GM18508 (cell line): Measurements from ENCODE around the gene PDS5B.

ENCODE experiments used
- ATAC-seq: cut with Tn5 transposase; IDR thresholded peaks from one replicate; pipeline ENCODE4 v1.9.1; 2021; ENCODE audit warnings: moderate number of reproducible peaks; ENCODE audit not compliant: insufficient read depth, unreplicated experiment

PDS5B gene

DNA sequence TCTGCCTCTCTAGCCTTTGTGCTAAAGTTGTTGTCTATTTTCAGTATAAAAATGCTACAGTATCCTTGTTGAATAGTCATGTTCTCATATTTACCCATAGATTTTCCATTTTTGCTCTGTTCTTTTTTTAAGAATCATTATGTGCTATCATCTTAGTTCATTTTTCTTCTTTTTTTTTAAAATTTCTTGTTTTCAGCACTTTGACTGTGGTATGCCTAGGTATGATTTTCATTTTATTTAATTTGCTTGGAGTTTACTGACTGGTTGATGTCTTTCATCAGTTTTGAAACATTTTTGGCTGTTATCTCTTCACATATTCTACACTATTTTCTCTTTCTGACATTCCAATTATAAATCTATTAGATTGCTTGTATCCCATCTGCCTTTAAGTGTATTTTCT lies 192.9 kb downstream of the PDS5B start:
- ATAC-seq = no peak

DNA sequence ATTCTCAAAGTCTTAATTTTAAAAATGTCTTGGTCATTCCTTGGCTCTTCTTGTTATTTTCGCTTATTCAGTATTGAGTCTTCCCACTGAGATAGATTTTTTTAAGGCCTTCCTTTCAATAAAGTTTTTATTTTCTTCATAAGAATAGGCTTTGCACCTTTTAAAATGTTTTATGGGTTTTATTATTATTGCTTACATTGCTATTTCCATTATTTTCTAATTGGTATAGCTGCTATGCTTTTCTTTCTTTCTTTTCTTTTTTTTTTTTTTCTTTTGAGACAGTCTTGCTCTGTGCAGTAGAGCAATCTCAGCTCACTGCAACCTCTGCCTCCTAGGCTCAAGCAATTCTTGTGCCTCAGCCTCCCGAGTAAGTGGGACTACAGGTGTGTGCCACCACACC lies 195.7 kb downstream of the PDS5B start:
- ATAC-seq = no peak

DNA sequence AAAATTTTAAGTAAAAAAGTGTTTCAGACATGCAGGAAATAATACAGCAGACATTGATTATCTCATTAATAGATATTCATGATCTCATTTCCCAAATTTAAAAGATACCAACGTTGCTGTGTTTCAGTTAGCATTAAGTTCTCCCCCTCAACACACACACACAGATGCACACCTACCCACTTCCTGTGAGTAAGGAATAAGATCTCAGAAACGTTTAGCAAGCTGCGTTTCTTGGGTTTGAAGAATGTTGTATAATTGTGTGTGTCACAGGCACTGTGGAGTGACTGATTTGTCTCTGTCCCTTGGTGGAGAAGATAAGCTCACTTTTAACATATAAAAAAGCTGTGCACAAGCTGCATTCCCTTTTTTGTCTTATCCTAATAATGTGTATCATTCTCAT lies 196.8 kb downstream of the PDS5B start:
- ATAC-seq = no peak

DNA sequence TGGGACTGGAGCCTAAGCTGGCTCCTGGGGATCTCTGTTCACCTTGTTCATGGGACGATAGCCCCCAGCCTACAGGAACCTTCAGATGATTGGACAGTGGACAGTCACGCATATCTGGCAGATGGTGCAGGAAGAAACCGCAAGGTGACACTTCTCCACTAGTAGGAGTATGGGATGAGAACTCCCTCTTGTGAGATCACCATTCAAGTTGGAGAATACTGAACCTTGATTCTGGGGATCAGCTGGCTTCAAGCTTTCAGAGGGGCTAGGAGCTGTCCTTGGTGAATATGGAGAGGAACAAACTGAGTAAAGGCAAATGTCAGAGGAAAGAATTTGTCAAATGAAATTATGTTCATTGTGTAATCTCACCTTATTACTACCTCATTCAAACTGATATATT lies 204.5 kb downstream of the PDS5B start:
- ATAC-seq = no peak

DNA sequence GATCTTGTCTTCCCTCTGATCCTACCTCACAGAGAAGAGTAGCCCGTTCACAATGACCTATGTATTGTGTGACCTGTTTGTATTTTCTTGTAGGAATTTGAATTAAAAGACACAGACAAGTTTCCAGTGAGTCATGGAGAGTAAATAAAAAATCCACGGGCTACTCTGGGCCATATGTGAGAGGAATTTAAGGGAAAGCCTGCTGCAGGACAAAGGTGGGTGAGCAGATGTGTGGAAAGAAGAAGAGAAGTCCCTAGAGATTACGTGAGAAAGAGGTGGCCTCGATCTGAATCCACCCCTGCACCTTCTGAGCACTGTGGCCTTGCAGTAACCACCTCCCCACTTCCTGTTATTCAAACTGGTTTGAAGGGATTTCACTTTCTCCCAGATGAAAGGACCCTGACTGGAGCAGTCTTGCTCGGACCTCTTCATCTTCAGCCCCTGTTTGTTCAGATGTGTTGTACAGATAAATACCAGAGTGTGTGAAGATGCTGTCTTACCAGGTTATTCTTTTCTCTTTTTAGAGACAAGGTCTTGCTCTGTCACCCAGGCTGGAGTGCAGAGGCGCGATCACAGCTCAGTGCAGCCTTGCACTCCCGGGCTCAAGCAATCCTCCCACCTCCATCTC lies 205.4 kb downstream of the PDS5B start:
- ATAC-seq = peak; percentile 76

DNA sequence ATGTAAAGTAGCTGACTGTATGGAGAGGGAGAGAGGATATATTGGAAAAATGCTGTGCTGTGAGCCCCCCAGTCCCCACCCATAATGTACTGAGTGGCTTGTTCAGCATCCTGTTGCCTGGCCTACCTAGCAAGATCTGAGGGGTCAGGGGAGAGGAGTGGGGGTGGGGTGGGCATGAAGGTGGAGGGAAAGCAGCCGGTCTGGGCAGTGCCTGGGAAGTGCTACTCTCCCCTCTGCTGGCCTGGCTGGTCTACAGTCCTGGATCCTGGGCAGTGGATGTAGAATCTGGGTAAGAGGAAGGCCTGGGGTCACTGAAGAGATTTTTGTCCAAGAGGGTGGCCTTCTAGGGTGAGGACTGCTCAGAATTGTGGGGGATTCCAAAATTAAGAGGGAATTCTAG lies 210.5 kb downstream of the PDS5B start:
- no peak for ATAC-seq

DNA sequence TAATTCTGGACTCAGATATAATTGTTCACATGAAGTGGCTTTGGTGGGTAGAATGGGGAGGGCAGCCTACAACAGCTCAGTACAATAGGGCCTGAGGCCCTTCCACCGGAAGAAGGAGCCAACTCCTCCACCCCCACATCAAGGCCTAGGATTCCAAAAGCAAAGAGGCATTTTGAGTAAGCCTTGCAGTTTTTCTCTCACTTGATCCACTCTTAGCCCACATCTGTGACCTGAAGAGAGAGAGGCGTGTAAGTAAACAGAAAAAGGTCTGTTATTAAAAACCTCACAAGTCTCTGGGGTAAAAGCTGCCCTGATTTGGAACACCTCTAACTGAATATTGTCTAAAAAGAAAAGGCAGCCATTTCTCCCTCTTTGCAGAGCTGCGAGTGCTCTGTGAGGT lies 215.9 kb downstream of the PDS5B start:
- ATAC-seq = no peak

DNA sequence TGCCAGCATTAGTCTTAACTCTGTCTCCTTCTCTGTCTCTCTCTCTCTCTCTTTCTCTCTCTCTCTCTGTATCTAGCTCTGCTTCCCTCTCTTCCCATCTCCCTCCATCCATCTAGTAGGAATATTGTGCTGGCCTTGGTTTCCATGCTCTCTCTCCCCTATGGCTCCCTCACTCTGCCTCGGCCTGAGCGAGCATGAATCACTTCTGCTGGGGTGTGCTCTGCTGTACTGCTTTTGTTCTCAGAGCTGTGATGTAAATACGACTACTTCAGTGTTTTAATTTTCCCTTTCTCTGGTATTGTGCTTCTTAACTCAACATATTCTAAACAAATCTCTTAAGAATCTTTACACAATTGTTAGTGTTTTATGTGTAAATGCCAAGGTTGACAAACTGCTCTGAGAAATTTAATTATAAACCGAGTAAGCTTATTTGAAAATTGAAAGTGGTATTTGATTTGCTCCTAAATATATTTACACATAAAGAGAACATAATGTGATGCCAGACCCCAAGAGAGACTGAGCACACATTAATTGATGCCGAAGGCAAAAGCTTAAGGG lies 218.5 kb downstream of the PDS5B start:
- no peak for ATAC-seq

DNA sequence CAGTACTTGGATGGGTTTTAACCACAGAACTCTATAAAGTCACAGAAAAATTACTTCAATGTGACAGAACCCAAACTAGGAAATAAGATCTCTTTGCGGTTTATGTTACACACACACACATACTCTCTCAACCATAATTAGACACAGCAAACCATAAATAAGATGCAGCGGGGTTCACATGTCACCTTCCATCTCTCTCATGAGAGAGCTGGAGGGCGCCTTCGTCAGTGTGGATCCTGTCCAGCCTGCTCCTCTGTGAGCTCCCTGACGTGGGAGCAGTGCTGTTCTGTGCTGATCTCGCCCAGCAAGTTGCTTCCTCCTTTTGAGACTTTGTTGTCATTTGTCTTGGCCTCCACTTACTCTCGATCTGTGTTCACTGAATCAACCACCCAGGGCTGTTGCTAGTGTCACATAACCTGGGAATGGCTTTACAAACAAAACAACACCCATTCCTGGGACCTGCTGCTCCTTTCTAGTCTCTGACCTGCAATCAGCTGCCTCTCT lies 225.1 kb downstream of the PDS5B start:
- no peak for ATAC-seq

DNA sequence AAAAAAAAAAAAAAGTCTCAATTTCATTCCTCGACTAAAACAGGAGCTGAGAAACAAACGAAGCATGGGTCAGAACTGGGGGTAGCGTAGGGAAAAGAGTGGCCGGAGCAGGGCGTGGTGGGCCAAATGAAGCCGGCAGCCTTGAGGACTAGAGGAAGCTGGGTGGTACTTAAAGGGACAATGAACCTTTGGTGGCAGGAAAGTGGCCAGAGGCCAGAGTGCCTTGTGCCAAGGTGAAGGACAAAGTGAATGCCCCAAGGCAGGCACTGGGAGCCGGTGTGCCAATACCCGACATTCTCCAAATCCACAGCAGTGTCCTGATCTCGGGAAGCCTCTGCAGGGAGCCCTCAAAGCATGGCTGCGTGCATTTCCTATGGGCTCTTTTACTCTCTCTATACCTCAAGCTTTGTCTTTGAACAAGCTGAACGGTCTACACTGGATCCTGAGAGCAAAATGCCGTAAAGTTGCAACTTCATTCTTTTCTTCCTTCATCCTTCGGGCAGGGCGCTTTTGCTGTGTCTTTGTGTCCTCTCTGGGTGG lies 235.0 kb downstream of the PDS5B start:
- no peak for ATAC-seq

DNA sequence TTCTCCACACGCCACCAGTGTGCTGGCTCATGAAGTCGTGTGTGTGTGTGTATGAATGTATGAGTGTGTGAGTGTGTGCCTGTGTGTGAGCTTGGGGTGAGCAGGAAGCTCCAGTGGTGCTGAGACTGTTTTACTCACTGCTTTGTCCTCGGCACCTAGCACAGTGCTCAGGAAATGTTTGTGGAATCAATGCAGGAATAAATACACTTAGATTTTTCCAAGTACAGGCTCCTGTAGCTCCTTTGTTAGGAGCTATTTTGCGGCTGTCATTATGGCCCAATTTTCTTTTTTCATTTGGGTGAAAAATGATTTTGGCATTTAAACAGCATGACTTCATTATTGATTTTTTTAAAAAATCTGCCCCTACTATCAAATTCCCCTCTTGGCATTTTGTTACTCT lies 236.5 kb downstream of the PDS5B start:
- ATAC-seq = no peak

DNA sequence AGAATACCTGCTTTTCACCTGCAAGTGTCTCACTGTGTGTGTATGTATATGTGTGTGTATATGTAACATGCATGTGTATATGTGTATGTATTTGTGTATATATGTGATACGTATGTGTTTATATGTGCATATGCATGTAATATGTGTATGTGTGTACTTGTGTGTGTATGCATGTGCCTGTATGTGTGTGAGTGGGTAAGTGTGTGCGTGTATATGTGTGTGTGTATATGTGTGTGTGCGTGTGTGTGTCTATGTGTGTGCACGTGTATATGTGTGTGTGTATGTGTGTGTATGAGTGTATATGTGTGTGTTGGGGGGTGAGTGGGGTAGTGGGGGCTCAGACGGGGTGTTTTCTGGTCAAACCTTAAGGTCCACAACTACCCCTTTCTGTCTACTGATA lies 237.3 kb downstream of the PDS5B start:
- no peak for ATAC-seq

DNA sequence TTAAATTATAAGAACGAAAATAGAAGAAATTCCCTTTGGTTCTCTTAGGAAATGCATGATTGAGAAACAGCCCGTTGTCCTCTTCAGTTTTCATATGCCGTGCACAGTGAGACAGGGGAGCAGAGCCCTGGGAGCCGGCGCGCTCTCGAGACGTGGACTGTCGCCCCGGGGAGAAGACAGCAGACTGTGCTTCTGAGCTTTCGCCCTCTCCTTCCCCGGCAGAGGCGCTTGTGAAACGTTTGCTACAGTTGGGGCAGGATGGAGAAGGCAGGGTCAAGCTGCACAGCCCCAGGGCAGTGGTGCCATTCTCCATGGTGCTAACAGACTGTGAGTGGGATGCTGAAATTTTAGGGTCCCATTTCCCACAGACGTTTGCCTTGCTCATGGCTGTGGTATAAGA lies 237.8 kb downstream of the PDS5B start:
- ATAC-seq = no peak

DNA sequence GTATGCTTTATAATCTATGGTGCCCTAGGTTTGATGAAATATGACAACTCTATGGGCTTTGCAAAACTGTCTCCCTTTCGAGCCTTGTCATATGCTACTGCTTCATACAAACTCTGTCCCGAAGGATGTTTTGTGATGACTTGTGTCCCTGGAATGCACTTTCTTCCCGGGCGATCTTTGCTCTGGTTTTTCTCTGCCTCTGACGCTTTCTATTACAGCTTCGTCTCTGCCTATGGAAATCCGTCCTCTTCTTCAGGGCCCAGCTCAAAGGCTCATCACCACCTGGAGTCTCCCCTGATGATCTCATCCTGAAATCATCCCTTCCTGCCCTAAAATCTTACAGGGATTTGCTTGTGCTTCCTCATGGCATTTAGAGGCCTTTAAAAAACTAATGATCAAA lies 238.4 kb downstream of the PDS5B start:
- ATAC-seq = no peak

DNA sequence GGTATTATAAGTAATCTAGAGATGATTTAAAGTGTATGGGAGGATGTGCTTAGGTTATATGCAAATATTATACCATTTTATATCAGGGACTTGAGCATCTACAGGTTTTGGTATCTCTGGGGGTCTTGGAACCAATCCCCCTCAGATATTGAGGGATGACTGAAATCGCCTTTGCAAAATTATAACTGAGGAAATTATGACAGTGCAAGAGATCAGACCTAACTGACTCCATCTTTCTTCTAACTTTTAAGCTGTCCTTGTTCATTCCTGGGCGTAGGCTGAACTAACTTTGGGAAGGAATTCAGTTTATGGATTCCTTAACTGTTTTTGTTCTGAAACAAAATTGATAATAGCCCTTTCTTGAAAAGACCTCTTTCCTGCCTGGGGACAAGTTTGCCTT lies 239.2 kb downstream of the PDS5B start:
- no peak for ATAC-seq

DNA sequence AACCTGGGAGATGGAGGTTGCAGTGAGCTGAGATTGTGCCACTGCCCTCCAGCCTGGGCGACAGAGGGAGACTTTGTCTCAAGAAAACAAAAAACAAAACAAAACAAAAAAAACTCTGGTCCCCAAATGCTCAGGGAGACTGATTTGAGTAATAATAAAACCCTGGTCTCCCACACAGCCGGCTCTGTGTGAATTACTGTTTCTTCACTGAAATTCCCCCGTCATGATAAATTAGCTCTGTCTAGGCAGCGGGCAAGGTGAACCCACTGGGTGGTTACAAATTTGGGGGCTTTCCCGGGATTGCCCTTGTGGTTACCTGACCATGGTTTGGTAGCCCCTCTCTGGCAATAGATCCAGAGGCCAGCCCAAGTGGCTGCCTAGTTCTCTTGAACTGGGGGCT lies 240.1 kb downstream of the PDS5B start:
- peak; percentile 48 for ATAC-seq
